Kidney epithelial cell (primary cell): Measurements from ENCODE around the gene WDR45B. TPM values are rescaled to one million over a fixed set of nuclear protein-coding genes. Genes with fewer than 3 reads are reported as not detected.

Experiments used
- DNase-seq: peaks from one replicate; pipeline ENCODE4 v3.0.0-alpha.2; 2010; ENCODE audit warnings: low read depth
- H3K27me3 ChIP-seq: 2 replicates; pipeline ENCODE4 v1.6.0; 2011; ENCODE audit warnings: low read length; ENCODE audit not compliant: control insufficient read depth, insufficient read depth
- H3K36me3 ChIP-seq: 2 replicates; pipeline ENCODE4 v1.5.1; 2011; ENCODE audit warnings: low read length; ENCODE audit not compliant: control insufficient read depth, insufficient read depth
- H3K4me3 ChIP-seq: 2 replicates; pipeline ENCODE4 v1.5.1; 2011; ENCODE audit warnings: low read depth, mild to moderate bottlenecking, control low read depth, low read length
- CTCF ChIP-seq: IDR thresholded peaks from 2 replicates; pipeline ENCODE4 v1.5.1; 2011; ENCODE audit warnings: mild to moderate bottlenecking, moderate library complexity, low read length, control low read depth, inconsistent platforms; ENCODE audit not compliant: insufficient read depth, poor library complexity, severe bottlenecking
- total RNA-seq: library from RNA; depleted of rRNA; stranded (reverse); fragments of >200 nt; gene quantifications from 2 replicates; pipeline ENCODE4 v1.2.3, GENCODE V29; 2015

WDR45B gene
- total RNA-seq: 98.2 and 102 TPM in 2 replicates

GRCh38 chr17:82648165-82648668 is at the start of gene WDR45B:
TSS of gene WDR45B (minus strand) at chr17:82648444. CDS start at chr17:82648340, 104 bp downstream.
- DNase-seq: peak; percentile 83
- peak within 1 kb of the TSS; percentile 98 for H3K4me3 ChIP-seq
- H3K36me3 ChIP-seq: peaks cover 4% of the 10 kb centered on the region
- no peaks in the 10 kb centered on the region for H3K27me3 ChIP-seq
- TF ChIP-seq CTCF: no peak

- no peaks in the 10 kb centered on the region for H3K36me3 ChIP-seq
- peaks cover 6% of the 10 kb centered on the region for H3K27me3 ChIP-seq
- no peak for DNase-seq
- peak overlapping the region; percentile 68 for H3K4me3 ChIP-seq
- TF ChIP-seq CTCF: no peak
Observed at GRCh38 chr17:82697808-82698064, 49.5 kb upstream of the WDR45B start.

- Histone ChIP-seq H3K36me3 (no peaks in the 10 kb centered on the region), H3K27me3 (peaks cover 6% of the 10 kb centered on the region), H3K4me3 (peak overlapping the region; percentile 68)
- DNase-seq: no peak
- no peak for TF ChIP-seq CTCF
Observed at GRCh38 chr17:82696916-82697807, 48.9 kb upstream of the WDR45B start.

- DNase-seq: no peak
- Histone ChIP-seq H3K27me3 (peaks cover 6% of the 10 kb centered on the region), H3K36me3 (no peaks in the 10 kb centered on the region), H3K4me3 (no peak overlapping the region)
- no peak for TF ChIP-seq CTCF
Observed at GRCh38 chr17:82696259-82696658, 48.0 kb upstream of the WDR45B start.

GRCh38 chr17:82694647-82695046 is 46.4 kb upstream of the WDR45B start:
- no peak for TF ChIP-seq CTCF
- Histone ChIP-seq H3K36me3 (no peaks in the 10 kb centered on the region), H3K27me3 (peaks cover 6% of the 10 kb centered on the region), H3K4me3 (no peak overlapping the region)
- DNase-seq: no peak

- Histone ChIP-seq H3K27me3 (peaks cover 6% of the 10 kb centered on the region), H3K4me3 (no peak overlapping the region), H3K36me3 (no peaks in the 10 kb centered on the region)
- TF ChIP-seq CTCF: no peak
- no peak for DNase-seq
Observed at GRCh38 chr17:82693168-82693867, 45.1 kb upstream of the WDR45B start.
